Measurements from ENCODE around the gene MKNK1.

Gene MKNK1

DNA sequence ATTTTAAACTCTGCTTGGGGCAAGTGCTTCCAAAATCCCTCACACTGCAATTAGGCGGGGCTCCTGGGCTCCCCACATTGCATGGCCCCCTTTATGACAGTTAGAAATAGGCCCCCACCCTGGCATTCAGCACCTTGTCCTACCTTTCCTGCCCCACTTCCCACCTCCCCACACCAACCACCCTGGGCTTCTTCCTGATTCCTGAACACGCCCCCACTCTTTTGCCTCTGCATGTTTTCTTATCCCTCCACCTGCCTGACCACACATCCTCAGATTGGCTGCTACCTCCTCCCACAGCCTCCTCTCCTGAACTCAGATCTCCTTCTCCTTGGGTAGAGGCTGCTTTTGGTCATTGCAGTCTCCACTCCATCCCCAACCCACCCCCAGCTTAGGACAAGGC is 11.0 kb upstream of the MKNK1 start:
- TF ChIP-seq, protein P1, sequence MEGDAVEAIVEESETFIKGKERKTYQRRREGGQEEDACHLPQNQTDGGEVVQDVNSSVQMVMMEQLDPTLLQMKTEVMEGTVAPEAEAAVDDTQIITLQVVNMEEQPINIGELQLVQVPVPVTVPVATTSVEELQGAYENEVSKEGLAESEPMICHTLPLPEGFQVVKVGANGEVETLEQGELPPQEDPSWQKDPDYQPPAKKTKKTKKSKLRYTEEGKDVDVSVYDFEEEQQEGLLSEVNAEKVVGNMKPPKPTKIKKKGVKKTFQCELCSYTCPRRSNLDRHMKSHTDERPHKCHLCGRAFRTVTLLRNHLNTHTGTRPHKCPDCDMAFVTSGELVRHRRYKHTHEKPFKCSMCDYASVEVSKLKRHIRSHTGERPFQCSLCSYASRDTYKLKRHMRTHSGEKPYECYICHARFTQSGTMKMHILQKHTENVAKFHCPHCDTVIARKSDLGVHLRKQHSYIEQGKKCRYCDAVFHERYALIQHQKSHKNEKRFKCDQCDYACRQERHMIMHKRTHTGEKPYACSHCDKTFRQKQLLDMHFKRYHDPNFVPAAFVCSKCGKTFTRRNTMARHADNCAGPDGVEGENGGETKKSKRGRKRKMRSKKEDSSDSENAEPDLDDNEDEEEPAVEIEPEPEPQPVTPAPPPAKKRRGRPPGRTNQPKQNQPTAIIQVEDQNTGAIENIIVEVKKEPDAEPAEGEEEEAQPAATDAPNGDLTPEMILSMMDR (IDR thresholded peaks at IDR 0.05; ENCODE audit: insufficient read depth, missing control alignments): no peak
- no peak for DNase-seq (ENCODE audit: insufficient read length, low spot score)
- no peak for FAIRE-seq

DNA sequence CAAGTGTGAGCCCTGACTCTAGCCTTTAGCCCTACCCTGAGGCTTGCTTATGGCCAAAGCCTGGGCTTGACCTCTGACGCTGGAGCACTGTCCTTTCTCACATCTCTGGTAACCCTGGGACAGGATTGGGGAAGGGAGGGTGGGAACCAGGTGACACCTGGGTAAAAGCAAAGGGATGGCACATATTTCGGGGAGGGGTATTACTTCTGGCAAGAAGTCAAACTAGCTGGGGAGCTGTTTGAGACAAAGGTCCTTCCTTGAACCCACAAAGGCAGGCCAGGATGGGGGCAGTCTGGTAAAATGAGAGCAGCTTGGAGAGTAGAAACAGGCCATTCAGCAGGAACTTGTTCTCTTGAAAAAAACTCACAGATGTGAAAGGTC is 10.5 kb upstream of the MKNK1 start:
- DNase-seq (ENCODE audit: insufficient read length, low spot score): no peak
- no peak for FAIRE-seq
- TF ChIP-seq, protein P1 (IDR thresholded peaks at IDR 0.05; ENCODE audit: insufficient read depth, missing control alignments): no peak

DNA sequence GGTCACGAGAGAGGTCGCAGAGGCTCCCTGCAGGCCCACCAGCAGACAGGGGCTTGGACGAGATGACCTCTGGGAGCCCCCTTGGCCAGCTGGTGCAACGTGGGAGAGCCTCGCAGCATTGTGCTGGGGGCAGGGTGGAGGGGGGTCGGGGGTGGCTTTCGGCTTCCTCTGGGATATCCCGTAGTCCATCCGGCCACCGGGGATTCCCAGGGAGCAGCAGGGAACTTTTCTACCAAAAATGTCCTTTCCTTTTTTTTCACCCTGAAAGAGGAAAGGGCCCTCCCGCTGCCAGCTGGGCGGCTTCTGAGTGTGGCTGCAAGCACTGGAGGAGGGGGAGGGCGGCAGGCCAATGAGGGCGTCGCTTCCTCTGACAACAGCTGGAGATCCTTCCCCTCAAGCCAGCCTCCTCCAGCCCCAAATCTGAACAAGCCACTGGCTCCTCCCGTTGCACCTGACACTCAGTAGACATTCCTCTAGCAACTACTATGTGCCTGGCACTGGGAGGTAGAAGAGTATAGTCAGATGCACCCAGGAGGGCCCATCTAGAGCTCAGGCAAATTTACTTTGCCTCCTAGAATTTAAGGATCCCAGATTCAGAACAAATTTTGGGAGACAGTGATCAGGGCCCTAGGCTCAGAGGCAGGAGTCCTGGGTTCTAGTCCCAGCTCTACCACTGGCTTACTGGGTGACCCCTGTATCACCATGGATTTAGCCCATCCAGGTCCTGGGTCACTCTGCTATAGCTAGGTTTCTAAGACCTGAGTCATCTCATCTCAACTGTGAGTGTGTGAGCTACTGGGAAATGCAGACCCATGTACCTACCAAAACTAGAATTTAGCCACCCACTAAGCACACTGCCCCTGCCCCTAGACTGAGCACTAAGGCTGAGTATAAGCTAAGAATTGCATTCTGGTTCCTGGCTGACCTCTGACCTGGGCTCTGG is 9.9 kb upstream of the MKNK1 start:
- FAIRE-seq (no peak), DNase-seq (ENCODE audit: insufficient read length, low spot score) (no peak)
- TF ChIP-seq, protein P1 (IDR thresholded peaks at IDR 0.05; ENCODE audit: insufficient read depth, missing control alignments): no peak

DNA sequence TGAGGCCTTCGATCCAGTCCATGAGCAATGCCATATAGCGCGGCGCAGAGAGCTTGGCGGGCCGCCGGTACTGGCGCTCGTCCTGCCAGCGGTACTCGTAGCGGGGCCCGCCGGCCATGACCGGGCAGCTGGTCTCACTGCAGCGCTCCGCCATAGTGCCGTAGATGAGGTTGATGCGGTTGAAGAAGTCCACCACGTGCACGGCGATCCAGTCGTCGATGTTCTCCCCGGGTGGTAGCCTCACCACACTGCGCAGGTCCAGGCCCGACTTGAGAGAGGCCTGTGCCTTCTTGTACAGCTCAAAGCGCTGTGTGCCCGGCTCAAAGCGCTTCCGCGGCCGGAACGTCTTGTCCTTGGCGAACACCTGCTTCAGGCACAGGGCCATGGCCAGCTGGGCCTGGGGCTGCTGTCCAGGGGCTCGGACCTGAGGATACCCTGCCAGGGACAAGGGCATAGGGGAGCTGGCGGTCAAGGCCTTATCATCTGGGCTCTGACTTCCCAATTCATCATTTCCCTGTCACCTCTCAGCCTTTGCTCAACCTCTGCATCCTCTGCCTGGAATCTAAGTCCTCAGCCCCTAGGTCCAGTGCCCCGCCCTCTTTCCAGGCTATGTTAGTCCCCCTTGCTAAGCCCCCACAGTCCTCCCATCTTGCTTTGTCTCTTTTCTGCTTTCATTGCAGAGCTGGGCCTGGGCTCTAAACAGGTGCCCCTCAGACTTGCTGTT is 9.0 kb upstream of the MKNK1 start:
- FAIRE-seq: no peak

DNA sequence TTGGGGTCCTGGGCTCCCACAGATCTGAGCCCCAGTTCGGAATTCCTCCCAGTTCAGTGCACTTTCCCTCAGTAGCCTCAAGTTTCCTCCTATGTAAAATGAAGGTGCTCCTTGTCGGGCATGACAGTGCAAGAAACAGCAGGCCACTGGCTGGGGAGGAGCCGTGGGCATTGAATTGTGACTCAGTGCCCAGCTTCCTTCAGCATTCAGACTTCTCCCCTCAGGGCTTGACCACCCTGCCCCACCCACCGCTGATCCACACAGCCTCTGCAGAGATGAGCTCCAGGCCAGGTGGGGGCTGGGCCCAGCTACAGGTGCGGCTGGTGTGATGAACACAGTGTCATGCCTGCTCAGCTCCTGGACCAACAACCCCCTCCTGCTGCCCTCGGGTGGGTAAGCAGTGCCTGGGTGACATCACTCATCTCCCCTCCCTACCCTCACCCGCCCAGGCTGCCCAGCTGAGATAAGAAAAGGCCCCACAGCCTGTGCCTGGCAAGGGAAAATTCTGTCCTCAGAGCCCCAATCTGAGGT is 7.7 kb upstream of the MKNK1 start:
- no peak for FAIRE-seq
- TF ChIP-seq, protein P1 (IDR thresholded peaks at IDR 0.05; ENCODE audit: insufficient read depth, missing control alignments): no peak
- DNase-seq (ENCODE audit: insufficient read length, low spot score): no peak

More for the DNA sequence above, 9.0 kb upstream of the MKNK1 start:
- TF ChIP-seq, protein P1 (IDR thresholded peaks at IDR 0.05; ENCODE audit: insufficient read depth, missing control alignments): no peak
- no peak for DNase-seq (ENCODE audit: insufficient read length, low spot score)

DNA sequence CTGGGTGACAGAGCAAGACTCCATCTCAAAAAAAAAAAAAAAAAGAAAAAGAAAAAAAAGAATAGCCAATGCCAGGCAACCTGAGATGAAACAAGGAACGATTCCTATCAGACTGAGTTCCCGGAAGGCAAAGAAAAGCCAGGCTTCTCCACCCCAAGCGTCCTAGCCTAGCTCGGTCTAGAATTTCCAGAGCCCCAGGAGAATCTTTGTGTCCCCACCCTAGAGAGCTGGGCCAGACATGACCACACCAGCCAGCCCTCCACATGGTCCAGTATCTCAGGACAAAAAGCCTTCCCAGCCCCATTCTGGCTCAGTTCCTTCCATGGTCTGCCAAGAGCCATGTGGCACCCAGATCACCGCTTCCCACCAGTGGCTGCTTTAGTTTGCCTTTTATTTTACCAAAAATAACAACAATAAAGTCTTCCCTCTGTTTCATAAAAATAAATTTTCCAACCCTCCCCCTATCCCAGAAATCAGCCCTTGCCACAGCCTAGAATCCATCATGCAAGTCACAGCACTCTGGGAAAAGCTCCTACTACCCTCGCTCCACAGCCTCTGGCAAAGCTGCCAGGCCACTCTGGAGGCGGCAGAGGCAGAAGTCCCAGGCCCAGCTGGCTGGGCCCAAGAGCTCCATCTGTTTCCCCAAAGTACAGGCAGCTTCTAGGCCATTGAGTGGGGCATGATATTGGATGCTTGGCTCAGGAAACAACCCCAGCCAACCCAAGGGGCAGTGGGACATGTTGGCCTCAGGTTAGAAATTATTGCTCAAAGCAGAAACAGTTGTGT is 3.5 kb upstream of the MKNK1 start:
- TF ChIP-seq, protein P1 (IDR thresholded peaks at IDR 0.05; ENCODE audit: insufficient read depth, missing control alignments): no peak
- FAIRE-seq (no peak), DNase-seq (ENCODE audit: insufficient read length, low spot score) (no peak)
